GM19239 (cell line): ENCODE data around the gene DSCAML1.

Experiments
- DNase-seq: peaks from one replicate; pipeline ENCODE4 v3.0.0; 2011; ENCODE audit warnings: low spot score; ENCODE audit not compliant: insufficient read length
- FAIRE-seq: peaks from 2 replicates; lab custom pipeline; 2011; peaks lifted over from hg19 to GRCh38; lab: Jason Lieb, UNC

DSCAML1 gene

DNA sequence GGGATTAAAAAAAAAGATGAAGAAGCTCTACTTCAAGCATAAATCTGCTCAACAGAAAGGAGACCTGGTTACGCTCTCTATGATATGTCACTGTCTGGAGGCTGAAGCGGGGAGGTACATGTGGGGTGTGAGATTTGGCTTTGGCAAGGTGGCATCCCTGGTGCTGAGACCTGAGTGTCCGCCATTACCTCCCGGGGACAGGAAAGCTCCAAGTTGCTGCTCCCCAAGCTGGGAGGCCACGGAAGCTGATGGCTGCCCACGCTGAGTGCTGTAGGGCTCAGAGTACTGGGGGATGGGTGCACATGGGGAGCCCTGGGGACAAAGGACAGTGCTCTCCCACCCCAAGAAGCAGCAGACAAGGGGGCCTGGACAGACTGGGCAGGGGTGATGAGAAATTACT is 167.9 kb downstream of the DSCAML1 start:
- FAIRE-seq (no peak), DNase-seq (no peak)

DNA sequence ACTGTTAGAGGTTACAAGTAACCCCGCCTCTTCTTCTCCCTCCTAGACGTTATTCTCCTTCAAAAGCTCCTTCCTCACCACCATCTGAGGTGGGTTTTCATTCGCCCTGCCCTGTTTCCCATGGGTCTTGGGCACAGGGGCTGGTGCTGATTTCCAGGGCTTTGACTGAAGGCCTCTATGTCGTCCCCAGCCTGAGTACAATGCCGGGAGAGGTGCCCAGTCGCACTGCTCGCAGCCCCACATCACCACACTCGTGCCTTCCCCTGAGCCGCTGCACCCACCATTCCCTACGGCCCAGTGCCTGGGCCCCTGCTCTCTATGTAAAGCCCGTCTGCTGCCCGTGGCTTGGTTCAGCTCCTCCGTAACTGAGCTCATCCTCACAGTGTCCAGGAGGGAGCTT is 169.8 kb downstream of the DSCAML1 start:
- FAIRE-seq, result no peak
- DNase-seq, result no peak

DNA sequence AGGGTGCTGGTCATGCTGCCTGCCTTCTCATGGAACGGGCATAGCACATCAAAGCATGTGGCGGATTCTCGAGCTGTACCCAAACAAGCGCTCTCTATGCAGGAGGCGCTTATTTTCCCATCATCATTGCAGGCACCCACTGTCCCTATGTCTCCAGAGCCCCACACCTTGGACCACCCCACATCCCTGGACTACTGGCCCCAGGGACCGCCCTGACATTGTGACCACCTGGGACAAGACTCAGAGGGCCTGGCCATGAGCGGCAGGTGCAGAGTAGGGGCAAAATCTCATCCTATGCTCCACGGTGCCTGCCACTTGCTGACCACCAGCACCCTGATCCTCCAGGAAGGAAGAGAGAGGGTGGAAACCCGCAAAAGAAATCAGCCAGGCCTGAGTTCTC is 170.4 kb downstream of the DSCAML1 start:
- no peak for FAIRE-seq
- DNase-seq, result no peak

DNA sequence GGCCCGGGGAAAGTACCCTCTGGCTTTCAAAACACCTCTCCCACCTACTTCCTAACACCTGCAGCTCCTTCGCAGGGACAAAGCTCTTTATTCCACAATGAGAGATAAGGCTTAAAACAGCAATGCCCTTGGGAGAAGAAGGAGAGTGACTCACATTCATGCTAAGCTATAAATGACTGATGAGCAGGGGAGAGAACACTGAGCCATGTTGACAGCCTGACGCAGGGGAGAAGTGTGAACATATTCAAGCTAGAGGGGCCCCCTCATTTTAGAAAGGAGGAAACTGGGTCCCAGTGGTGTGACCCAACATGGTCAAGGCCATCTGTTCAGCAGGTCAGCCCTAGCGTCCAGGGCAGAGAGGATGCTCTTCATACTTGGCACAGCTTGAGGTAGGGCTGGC is 171.8 kb downstream of the DSCAML1 start:
- no peak for DNase-seq
- FAIRE-seq, result no peak

DNA sequence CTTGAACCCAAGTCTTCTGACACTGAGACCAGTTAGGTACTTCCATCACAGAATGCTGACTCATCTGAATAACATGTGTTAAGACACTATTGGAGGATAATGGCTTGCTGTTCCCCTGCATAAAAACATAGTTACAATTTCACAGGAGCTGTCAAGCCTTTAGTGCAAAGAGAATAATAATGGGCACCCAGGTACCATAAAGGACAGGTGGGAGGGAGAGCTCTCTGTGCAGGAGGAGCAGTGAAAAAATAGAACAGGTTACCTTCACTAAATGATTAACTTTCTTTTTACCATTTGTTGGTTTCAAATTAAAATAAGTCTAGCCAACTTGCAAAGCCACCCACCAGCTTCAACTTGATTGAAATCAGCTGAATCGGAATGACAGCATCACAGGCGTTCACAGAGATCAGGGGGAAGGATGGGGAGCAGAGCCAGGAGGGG is 173.2 kb downstream of the DSCAML1 start:
- no peak for FAIRE-seq
- no peak for DNase-seq

DNA sequence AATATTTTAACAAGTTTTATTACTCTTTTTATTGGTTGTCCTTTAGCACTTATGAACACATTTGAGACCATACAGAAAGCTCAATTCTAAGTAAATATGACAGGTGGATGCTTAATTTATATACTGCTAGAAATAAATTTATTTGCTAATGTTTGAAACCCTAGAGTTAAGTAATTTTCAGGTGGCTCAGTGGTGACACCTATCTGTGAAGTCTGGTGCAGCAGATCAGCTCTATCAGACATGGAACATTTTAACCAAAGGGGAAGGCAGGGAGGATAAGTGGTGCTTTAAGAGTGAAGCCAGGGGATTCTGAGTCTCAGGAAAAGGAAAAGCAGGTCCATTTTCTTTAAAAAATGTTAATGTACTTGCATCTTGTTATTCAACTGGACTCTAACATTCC is 175.8 kb downstream of the DSCAML1 start:
- FAIRE-seq (peak; percentile 78), DNase-seq (no peak)

DNA sequence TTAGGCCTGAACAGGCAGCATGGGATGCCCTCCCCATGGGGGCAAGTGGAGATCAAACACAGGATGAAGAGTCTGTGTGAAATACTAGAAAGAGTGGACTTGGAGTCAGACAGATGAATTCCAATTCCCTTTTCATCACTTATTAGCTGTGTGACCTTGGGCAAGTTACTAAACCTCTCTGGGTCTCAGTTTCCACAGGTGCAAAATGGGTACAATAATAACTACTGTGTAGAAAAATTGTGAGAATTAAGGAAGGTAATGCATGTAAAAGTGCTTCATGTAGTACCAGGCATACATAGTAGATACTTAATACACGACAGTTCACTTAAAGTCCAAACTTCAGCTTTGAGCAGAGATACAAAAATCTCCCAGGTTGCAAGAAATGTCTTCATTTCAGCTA is 176.4 kb downstream of the DSCAML1 start:
- DNase-seq, result no peak
- no peak for FAIRE-seq

DNA sequence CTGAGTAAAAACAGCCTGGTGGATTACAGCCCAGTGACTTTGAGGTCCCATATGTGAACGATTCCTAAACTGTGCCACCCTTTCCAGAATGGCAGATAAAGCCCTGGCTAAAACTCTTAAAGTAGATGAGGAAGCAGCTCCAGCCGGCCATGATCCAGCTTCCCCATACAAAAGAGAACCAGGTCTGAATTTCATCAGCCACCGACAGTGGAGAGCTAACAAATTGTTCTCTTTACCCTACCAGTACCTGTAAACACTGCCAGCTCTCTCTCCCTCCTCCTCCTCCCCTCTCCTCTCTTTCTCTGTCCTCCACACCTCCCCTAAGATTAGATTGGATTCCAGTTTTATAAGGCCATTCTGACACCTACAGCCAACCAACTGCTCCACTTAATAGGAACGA is 176.9 kb downstream of the DSCAML1 start:
- no peak for DNase-seq

DNA sequence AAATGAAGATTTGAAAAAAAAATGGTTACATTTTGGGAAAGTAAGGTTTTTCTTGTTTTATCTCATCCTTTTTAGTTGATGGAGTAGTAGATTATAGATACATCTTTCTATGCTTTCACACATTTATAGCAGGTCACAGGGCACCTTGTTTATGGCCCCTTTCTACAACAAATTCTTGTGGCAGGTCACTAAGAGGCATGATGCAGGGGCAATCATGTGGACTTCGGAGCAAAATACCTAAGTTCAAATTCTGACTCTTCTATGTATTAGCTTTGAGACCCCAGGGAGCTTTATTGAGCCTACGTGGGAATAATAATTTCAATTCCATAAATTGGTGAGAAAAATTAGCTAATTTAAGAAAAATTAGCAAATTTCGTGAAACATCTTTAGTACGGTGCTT is 177.4 kb downstream of the DSCAML1 start:
- FAIRE-seq (no peak), DNase-seq (no peak)

More for the DNA sequence above, 176.9 kb downstream of the DSCAML1 start:
- no peak for FAIRE-seq

DNA sequence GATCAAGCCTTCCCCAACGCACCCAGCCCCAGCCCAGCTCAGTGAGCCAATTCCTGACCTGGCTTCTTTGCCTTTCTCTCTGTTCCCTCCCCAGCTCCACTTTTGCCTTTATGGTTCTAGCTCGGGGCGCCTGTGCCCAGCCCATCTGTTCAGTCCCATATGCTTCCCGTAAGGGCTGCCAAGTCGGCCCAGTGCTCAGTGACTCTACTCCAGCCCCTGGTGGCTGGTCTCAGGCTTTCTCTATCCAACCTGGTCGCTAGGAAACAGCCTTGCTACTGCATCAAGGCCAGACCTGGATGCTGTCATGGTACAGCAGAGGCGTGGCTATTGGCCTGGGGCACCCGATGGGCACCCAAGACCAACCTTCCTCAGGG is 178.0 kb downstream of the DSCAML1 start:
- DNase-seq (no peak), FAIRE-seq (no peak)

DNA sequence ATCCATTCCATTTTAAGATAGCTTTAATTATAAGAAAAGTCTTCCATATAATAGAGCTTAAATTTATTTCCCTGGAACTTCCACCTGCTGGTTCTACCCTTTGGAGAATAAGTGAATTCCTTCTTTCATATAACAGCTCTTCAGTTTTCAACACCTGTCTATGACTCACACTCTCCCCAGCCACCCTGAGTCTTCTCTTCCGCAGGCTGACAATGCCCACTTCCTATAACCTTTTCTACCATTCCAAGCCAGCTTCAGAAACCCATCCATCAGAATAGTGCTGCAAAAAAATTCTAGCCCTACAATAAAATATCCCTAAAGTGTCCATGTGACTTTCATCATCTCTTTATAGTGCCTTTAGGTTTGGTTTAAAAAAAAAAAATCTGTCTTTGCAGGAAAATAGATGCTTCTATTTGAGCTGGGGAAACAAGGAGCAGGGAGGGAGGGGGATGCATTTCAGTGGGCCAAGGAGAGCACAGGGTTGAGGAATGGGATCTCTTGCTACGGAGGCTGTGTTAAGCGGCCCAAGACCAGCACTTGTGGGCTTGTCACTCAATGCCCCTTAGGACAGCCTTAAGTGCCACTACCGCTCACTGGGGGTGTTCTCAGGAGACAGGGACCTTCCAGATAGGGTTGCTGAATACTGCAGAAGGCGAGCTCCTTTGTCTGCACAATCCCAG is 178.6 kb downstream of the DSCAML1 start:
- no peak for DNase-seq
- FAIRE-seq, result no peak

DNA sequence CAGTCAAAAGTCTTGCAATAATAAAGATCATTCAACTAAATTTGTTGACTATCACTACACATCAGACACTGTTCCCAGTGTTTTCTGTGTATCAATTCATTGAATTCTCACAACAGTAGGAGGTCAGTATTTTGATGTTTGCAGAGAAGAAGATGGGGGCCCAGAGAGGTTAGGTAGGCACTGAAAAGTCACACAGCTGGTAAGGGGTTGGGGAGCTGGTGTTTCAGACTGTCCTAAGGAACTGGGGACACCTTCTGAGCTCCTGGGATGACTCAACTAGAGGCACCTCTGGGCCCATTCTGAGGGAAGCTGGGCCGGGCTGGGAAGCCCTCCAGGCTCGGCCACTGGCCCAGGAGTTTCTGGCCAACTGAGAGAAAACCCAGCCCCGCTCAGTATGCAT is 180.0 kb downstream of the DSCAML1 start:
- DNase-seq, result no peak
- no peak for FAIRE-seq

DNA sequence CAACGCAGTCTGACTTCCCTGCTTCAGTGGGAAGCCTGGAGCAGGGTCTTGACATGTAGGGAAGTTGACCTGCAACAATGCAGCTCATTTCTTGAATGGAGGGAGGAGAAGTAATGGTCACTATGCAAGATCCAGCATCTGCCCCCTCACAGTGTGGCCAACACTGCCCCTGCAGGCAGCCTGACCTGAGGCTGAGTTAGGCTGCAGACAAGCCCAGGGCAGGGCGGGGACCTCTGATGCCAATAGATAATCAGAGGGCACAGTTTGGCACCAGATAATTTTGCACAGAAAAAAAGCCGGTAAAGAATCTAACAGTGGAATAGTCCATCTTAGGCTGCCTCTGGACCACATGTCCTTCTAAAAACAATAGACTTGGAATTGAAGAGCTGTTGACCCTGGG is 182.3 kb downstream of the DSCAML1 start:
- no peak for FAIRE-seq

DNA sequence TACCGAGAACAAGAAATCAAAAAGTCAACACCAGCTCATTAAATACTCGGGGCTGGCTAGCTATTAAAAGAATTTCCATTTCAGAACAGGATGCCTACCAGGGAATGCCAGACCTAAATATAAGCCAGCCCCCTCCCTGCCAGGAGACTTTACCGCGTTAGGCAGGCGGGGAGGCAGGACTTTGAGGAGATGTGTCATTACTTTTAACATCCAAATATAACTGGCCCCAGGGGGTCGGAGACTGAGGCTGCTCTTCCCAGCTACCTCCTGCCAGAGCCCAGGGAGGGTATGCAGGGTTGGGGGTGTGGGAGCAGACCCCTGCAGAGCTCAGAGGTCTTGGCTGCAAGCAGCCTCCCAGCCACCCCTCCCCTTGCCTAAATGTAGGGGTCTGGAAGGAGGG is 183.5 kb downstream of the DSCAML1 start:
- no peak for FAIRE-seq
- no peak for DNase-seq

More for the DNA sequence above, 182.3 kb downstream of the DSCAML1 start:
- no peak for DNase-seq

DNA sequence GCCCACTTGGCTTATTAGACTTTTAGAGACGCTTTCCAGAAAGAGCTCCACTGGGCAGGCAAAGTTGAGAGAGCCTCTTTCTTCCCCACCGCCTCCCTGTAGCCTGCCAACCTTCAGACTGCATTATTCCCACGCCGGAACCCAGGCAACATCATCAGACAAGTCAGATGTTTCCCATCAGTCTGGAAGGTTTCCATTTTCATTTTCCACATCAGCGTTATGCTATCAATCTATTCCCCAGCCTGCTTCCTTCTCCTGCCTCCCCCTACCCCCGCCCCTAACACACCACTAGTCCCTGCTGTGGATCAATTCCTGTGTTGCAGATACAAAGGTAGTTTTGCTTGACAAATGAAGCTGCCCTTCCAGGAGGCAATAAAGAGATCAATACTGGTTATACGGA is 184.8 kb downstream of the DSCAML1 start:
- DNase-seq, result no peak
- FAIRE-seq, result no peak

DNA sequence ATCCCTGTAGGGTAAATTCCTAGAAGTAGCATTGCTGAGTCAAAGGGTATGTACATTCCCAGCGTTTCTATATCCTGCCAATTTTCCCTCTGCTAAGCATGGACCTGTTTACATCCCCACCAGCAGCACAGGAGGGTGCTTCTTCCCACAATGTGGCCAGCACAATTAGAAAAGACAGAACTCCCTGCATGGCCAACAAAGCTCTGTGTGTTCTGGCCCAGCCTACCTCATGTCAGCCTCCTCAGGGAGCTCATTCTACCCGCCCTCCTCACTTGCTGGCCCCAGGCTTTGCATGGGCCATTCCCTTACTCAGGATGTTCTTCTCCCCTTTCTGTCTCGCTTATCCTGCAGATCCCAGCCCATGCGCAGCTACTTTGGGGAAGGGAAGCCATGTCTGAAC is 186.1 kb downstream of the DSCAML1 start:
- FAIRE-seq (no peak), DNase-seq (no peak)

DNA sequence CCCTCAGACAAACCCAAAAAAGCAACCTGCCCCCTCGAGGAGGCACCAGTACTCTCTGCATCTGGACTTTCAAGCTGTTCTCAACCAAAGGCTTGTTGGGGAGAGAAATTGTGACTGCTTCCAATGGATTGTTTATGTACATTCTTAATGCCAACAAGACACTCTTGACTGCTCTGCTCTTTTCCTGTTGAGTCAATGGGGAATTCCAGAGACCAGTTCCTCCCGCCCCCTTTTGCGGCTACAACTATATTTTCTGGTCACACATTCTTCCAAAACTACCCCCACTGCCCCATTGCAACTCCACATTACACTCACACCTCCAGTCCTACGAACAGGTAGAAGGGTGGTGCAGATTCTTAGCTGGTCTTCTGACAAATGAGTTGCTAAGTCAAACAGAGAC is 187.0 kb downstream of the DSCAML1 start:
- no peak for FAIRE-seq
- DNase-seq, result no peak

DNA sequence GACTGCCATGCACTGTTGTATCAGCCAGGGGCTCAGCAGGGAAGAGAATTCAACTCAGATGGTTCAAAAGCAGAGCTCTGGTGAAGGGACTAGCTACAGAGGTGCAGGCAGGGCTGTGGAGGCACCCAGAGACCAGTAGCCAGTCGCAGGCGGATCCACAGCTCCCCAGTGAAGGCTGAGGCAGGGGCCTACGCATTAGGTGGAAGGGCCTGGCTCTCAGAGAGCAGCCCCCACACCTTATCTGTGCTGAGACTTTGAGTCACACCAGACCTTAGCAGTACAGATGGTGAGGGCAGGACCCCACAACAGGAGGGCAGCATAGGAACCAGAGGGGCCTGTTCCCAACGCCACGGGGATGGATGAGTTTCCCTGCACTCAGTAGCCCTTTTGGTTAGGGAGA is 189.6 kb downstream of the DSCAML1 start:
- no peak for FAIRE-seq
- DNase-seq, result no peak

DNA sequence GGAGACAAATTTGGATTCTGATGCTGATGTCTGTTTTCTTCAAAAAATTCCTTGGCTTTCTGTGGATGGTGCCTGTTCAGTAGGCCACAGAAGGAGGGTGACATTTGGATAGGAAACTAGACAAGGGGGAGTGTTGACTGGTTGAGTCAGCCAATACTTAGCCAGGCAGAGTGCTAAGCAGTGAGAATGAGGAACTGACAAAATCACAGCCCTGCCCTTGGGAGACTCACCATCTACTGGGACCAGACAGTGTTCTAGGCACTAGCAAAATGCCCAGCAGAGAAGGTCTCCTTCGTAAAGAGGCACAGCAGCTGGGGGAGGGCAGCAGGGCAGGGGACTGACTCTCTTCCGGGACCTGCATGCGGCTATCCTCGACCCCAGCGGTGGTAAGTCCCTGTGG is 190.2 kb downstream of the DSCAML1 start:
- FAIRE-seq (peak; percentile 68), DNase-seq (peak; percentile 41)

DNA sequence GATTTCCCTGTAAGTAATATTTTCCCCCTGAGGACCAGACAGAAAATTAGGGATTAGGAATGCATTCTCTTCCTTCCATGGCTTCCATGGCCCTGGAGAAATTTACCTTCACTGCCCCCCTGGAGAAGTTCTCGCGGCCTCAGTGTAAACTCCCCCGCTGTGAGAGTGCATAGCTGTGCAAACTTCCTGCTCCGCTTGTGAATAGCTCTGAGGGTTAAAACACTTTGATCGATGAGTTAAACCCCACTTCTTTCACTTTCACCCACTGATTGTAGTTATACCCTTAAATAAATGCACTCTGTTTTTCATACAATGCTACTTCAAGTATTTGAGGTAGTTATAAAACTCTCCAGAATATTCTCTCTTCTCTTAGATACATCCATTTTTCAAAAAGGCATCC is 190.8 kb downstream of the DSCAML1 start:
- DNase-seq (peak; percentile 56), FAIRE-seq (peak; percentile 93)

DNA sequence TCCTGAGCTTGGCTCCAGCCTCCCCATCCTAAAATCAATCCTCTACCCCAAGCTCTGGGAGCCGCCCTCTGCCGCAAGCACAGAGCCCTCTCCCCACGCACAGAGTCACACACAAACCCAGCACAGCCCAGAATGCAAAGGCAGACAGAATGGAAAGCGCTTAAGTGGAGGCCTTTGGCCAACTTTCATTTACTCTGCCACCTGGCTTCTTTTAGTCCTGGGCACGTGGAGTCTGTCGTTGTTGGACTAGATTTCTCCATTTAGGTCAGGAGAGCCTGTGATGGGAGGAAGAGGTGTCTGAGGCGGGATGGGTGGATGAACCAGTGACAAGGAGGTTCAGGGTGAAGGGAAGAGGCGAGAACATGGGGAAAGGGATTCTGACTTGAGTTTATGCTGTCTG is 191.7 kb downstream of the DSCAML1 start:
- DNase-seq (no peak), FAIRE-seq (no peak)

DNA sequence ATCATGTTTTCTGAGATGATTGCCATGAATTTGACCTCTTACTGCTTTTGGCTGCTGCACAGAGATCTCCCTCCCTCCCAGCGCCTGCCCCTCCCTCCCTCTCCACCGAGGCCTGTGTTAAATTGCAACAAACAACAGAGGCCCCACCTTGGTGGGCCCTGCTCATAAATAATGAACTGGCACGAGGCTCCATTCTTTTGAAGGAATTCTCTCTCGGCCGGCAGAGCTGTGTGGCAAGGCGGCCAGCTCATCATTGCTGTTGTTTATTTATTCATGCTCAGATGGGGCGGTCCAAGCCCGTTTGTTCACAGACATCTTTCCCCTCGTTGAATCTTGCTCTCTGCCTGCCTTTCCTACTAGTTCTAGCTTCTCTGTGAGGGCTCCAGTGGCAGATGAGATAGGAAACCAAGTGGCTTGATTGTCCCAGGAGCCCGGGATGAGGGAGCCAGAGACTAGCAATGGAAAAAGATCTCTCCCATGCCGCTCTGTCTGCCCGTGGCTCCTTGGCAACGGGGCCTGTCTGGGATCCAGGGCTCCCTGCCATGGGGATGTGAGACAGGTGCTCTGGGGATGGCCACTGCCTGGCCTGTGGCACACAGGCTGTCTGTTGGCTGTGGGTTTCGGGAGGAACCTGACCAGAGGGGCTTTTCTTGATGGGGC is 192.6 kb downstream of the DSCAML1 start:
- DNase-seq, result no peak

More for the DNA sequence above, 192.6 kb downstream of the DSCAML1 start:
- no peak for FAIRE-seq
